GM20431 (cell line): ENCODE results near the gene ANAPC7.
"Not testable (repeated sequence)": the region's sequence is repeated elsewhere in the genome, so short reads cannot be mapped to it uniquely, and the experiment has no call there.

ENCODE experiments used
- in situ Hi-C: fragments of 300-500 bp; cut with MseI, MboI; formaldehyde crosslinking; loops from one replicate; pipeline ENCODE4 v1.15.0; 2020; ENCODE audit warnings: low sequenced_read_pairs; ENCODE audit not compliant: unreplicated experiment

Gene ANAPC7

DNA sequence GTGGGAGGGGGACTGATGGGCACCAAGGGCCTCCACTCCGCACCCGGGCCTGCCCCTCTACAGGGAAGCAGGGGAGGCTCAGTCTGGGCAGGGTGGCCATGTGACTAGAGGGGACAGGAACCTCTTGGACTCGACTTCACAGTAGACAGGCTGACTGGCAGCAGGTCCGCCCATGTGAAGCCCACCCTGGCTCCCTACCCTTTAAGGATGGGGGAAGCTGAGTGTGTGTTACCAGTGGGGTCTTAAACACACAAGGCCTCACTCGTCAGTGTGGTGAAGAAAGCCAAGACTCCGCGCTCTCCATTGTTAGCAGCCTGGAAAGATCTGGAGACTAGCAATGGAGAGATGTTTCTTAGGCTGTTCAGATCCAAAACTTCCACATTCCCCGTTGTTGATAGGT lies 52.4 kb downstream of the ANAPC7 start:
- in situ Hi-C loops: no loop called here

- in situ Hi-C loops: no loop called here
These were observed 53.9 kb downstream of the ANAPC7 start for GRCh38 chr12:110349514-110350151.

- in situ Hi-C loops: no loop called here
These were observed 54.4 kb downstream of the ANAPC7 start for GRCh38 chr12:110349096-110349495.

- in situ Hi-C loops: no loop called here
These were observed 55.0 kb downstream of the ANAPC7 start for GRCh38 chr12:110348431-110349059.

DNA sequence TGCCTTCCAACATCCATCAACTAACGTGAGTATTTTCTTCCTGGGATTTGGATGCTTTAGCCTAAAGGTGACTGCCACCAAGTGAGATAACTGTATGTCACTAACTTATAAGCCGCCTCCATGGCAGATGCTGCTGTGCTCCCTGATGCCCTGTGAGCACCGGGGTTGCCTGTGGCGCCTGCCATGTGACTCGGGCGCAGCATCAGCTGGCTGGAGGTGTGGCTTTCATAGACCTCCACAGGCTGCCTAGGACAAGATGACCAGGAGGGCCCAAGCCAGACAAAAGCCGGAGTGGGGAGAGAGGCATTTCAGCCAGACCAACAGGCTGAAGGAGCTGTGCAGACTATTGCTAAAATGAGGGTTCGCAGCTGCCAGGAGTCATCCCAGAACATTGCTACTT lies 55.7 kb downstream of the ANAPC7 start:
- in situ Hi-C loops: no loop called here

DNA sequence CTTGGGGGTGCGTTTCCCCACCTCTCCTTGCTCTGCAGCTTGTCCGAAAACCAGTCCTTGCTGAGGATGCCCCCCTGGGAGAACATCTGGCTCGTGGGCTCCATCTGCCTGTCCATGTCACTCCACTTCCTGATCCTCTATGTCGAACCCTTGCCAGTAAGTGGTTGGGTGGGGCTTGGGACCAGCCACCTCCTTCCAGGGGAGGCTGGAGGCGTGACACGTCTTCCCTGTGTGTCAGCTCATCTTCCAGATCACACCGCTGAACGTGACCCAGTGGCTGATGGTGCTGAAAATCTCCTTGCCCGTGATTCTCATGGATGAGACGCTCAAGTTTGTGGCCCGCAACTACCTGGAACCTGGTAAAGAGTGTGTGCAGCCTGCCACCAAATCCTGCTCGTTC lies 57.5 kb downstream of the ANAPC7 start:
- in situ Hi-C loops: no loop called here

GRCh38 chr12:110345176-110345661 lies 58.3 kb downstream of the ANAPC7 start:
- in situ Hi-C loops: no loop called here

- in situ Hi-C loops: no loop called here
These were observed 58.9 kb downstream of the ANAPC7 start for GRCh38 chr12:110344657-110345056.

- in situ Hi-C loops: no loop called here
These were observed 59.6 kb downstream of the ANAPC7 start for GRCh38 chr12:110343736-110344555.

DNA sequence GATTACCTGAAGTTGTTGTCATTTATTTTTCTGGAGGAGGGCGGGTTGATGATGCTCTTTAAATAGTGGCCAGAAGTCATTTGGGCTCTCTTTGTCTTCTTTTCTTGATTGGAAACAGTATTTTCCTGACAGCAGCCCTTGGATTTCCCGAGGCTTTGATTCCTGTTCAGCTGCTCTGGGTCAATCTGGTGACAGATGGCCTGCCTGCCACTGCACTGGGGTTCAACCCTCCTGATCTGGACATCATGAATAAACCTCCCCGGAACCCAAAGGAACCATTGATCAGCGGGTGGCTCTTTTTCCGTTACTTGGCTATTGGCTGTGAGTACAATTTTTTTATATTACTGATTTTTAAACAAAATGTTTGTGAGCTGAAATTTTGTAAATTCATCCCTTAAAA lies 60.4 kb downstream of the ANAPC7 start:
- in situ Hi-C loops: no loop called here

- in situ Hi-C loops: no loop called here
These were observed 61.4 kb downstream of the ANAPC7 start for GRCh38 chr12:110342157-110342556.

- in situ Hi-C loops: no loop called here
These were observed 62.8 kb downstream of the ANAPC7 start for GRCh38 chr12:110340706-110341105.

DNA sequence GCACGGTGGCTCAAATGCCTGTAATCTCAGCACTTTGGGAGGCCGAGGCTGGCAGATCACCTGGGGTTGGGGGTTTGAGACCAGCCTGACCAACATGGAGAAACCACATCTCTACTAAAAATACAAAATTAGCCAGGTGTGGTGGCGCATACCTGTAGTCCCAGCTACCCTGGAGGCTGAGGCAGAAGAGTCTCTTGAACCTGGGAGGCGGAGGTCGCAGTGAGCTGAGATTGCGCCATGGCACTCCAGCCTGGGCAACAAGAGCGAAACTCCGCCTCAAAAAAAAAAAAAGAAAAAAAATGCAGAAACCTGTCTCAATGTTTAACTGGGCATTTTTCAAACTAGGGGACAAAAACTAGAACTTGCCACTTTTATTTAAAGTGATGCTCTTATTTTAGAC lies 63.2 kb downstream of the ANAPC7 start:
- in situ Hi-C loops: not testable (repeated sequence)

DNA sequence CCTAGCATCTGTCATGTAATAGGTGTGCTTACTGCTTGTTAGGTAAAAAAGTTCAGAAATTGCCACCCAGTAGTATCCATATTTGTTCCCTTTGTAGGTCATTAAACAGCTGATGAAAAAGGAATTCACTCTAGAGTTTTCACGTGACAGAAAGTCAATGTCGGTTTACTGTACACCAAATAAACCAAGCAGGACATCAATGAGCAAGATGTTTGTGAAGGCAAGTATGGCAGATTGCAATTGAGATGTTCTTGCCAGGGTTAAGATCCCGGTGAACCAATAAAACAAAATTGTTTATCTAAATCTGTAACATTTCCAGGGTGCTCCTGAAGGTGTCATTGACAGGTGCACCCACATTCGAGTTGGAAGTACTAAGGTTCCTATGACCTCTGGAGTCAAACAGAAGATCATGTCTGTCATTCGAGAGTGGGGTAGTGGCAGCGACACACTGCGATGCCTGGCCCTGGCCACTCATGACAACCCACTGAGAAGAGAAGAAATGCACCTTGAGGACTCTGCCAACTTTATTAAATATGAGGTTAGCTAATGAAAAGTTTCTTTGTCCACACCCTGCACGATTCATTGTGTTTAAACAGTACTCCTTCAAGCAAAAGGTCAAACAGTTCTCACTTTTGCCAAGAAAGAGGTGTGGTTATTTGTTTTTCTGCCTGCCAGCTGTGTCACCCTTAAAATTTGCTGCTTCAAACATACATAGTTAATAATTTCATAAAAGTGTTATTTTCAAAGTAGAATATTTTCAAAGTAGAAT lies 64.1 kb downstream of the ANAPC7 start:
- in situ Hi-C loops: no loop called here

- in situ Hi-C loops: no loop called here
These were observed 64.8 kb downstream of the ANAPC7 start for GRCh38 chr12:110338754-110339153.

GRCh38 chr12:110337912-110338710 lies 65.4 kb downstream of the ANAPC7 start:
- in situ Hi-C loops: no loop called here

- in situ Hi-C loops: no loop called here
These were observed 67.9 kb downstream of the ANAPC7 start for GRCh38 chr12:110335481-110336045.

DNA sequence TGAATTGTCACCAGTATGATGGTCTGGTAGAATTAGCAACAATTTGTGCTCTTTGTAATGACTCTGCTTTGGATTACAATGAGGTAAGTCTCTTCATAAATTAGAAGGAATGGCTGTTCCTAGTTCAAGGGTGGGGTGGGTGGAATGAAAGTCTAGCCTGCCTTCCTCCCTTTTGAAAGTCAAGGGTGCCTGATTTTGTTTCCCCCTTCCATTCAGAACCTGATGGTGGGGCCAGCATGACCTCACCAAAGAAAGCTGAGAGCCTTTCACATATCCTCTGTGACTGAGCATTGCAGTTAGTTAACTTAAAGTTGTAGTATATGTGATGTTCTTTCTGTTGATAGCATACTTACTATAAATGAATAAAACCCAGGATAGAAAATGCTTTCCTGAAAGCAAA lies 70.3 kb downstream of the ANAPC7 start:
- in situ Hi-C loops: no loop called here

GRCh38 chr12:110330544-110330943 lies 73.0 kb downstream of the ANAPC7 start:
- in situ Hi-C loops: no loop called here
